Measurements from ENCODE around the gene MEX3A. TPM values are rescaled to one million over a fixed set of nuclear protein-coding genes. Genes with fewer than 3 reads are reported as not detected.

Gene MEX3A
- total RNA-seq, 2 experiments from 2014 or later, result 0.65 to 0.67 TPM

DNA sequence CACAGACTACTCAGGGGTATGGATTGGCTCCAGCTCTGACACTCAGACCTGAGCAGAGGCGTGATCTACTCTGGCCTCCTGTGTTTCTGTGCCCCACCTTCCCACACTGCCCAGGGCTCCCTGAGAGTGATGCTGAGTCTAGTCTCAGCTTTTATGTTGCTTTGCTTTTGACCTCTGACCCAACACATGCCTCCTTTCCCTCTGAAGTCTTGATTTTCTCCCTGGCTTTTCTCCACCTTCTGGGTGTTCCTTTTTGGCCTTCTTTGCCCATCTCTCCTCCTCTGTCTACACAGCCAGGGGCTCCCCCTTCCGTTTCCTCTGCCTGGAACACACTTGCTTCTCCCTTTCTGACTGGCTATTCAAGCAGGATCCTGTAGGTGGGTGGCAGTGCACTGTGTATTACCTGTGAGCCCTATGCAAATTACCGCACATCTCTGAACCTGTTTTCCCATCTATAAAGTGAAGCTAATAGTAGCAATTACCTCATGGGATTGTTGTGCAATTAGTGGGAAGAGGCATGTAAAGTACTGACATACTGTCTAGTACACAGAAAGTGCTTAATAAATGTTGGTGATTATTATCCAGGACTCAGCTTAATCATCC is 13.7 kb upstream of the MEX3A start:
- ChIA-PET CTCF (interaction anchor here (1.1 to 12.8 kb wide), 14 partner anchors 10 to 260 kb away, joined by 3 to 361 read pairs (median 8); partner anchors contain the start of genes LMNA, PMF1 and SLC25A44), POLR2A (interaction anchor here (0.7 to 2.8 kb wide), 3 partner anchors 10 to 33 kb away, joined by 3 to 41 read pairs (median 32); no protein-coding TSS in a partner anchor)

DNA sequence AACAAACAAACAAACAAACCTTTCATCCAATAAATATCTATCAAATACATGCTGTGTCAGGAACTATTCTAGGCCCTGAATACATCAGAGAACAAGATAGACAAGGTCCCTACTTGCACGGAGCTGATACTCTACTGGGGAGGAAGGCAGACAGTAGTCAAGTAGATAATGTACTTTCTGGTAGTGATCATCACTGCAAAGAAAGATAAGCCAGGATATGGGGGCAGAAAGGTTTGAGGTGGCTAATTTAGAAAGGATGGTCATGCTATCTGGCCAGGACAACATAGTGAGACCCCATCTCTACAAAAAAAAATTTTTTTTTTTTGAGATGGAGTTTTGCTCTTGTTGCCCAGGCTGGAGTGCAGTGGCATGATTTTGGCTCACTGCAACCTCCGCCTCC is 9.3 kb upstream of the MEX3A start:
- POLR2A ChIA-PET, result interaction anchor here (0.7 kb wide), 1 partner anchor 126 kb away, joined by 3 read pairs; no protein-coding TSS in a partner anchor
- CTCF ChIA-PET, result interaction anchor here (1.0 to 12.8 kb wide), 10 partner anchors 9 to 134 kb away, joined by 3 to 361 read pairs (median 4); partner anchors contain the start of genes MEX3A and SEMA4A

DNA sequence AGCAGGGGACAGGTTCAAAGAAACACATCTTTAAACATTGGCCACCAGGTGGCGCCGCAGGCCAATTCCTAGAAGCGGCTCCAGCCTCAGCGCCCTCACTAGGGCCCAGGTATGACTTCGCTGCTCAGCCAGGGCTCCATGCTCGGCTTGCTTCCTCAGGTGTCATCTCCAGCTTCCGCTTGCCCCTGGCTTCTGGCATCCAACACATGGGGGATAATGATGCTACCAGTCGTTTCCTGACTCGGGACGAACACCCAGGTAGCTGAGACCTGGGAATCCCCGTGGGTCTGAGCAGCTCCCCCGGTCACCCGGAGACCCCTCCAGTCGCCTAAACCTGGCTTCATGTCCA is 8.5 kb upstream of the MEX3A start:
- POLR2A ChIA-PET, result no interaction called here

DNA sequence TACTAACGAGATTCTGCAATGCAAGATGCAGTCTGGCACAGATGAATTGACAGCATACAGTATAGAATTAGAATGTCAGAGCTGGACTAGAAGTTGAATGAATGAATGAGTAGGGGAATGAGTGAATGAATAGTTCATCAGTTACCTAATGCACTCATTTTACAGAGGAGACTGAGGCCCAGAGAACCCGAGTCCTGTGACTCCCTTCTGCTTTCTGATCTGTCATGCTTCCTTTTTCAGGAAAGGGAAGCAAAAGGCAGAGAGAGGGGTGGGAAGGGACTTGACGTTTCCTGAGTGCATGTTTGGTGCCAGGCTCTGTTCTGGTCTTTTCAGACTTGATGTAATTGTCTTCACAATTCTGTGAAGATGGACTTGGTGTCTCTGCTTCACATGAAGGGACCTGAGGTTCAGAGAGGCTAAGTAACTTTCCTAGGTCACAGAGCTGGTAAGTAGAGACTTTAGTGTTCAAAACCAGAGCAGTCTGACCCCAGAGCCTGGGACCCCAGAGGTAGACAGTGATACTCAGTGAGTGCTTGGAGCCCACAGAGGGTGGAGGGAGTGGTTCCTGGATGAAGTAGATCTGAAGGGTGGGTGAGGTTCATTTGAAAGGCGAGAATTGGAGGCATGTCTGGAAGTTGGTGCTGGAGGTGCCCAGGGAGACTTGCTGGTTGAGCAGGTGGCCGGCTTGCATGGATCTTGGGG is 8.0 kb upstream of the MEX3A start:
- ChIA-PET CTCF (interaction anchor here (0.7 to 12.8 kb wide), 13 partner anchors 8 to 151 kb away, joined by 3 to 361 read pairs (median 3); partner anchors contain the start of gene MEX3A), POLR2A (no interaction called here)

More for the DNA sequence above, 8.5 kb upstream of the MEX3A start:
- CTCF ChIA-PET, result interaction anchor here (0.8 to 12.8 kb wide), 14 partner anchors 8 to 152 kb away, joined by 3 to 361 read pairs (median 4); partner anchors contain the start of genes MEX3A and SEMA4A

DNA sequence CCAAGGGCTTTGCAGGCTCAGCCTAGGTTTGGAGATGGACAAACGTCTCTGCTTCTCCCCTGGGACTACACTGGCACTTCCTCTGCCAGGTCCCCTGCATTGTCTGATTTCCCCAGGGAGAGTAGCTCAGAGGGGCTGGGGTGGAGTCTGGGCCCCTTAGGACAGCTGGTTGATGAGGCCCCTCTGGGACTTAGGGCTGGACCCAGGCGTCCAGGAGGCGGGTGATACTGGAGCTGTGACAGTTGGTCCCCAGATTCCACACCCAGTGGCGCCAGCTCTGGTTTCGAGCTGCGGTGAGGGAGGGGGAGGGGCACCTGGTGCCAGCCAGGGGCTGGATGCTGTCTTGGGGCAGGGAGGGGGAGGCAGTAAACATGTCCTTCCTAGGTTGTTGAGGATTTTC is 7.4 kb upstream of the MEX3A start:
- ChIA-PET POLR2A (no interaction called here), CTCF (interaction anchor here (0.7 to 12.8 kb wide), 9 partner anchors 7 to 151 kb away, joined by 3 to 361 read pairs (median 3); partner anchors contain the start of gene MEX3A)

DNA sequence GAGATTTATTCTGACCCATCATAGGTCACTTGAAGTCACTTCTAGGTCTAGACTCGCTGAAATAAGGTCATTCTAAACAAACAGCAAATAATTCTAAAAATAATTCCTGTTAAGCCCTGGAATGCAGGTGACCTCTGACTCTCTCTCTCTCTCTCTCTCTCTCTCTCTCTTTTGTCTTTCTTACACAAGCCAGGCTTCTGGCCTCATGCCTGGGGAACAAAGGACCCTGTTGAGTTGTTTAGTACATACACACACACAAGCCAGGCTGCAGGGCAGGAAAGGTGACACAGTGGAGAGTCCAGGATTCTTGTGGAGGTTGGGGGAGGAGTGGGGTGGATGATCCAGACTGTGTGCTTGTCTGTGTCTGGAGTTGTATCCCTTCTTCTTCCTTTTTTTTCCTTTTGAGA is 4.0 kb upstream of the MEX3A start:
- CTCF ChIA-PET, result interaction anchor here (1.6 to 5.0 kb wide), 2 partner anchors 11 to 43 kb away, joined by 3 to 19 read pairs; no protein-coding TSS in a partner anchor

DNA sequence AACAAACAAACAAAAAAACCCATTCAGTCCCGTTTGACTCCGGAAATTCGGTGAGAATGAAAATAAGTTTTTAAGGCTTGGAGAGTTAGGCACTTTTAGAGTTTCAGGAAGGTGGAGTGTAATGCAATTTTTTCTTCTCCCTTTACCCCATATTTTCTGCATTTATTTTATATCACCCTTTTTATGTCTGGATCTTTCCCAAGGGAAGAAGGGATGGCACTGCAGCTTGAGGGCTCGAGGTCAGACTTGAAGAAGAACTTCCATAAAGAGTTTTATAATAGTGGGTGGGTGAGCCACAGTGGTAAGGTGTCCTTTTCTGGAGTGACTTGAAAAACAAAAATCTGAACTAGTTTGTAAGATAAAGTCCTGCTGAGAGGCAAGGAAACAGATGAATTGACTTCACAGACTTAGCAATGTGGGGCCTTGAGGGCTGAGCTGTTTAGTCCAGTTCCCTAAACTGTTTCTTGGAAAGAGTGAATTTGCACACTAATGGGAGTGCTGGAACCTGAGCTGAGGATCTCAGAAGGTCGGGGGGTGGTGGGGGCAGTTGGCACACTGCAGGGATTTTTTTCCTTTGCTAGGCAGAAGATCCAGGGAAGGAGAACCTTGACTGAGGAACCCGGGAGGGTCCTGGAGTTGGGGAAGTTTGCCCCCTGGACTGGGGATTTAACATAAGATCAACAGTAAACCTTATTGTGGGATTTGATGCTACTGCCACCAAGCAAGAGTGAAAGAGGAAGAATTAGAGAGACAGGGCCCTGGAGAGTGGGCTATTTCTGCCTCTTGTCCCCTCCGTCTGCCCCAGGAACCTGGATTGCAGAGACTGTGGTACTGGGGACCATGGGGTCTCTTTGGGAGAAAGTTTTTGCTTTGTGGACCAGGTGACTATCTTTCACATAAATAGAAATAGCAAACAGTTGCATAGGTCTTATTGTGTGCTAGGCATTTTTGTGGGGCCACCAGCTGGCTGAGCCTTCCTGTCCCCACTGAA is 1.8 kb upstream of the MEX3A start:
- CTCF ChIA-PET, result interaction anchor here (1.5 to 5.0 kb wide), 2 partner anchors 45 to 141 kb away, joined by 3 to 19 read pairs; no protein-coding TSS in a partner anchor
- POLR2A ChIA-PET, result no interaction called here

More for the DNA sequence above, 4.0 kb upstream of the MEX3A start:
- POLR2A ChIA-PET, result no interaction called here

DNA sequence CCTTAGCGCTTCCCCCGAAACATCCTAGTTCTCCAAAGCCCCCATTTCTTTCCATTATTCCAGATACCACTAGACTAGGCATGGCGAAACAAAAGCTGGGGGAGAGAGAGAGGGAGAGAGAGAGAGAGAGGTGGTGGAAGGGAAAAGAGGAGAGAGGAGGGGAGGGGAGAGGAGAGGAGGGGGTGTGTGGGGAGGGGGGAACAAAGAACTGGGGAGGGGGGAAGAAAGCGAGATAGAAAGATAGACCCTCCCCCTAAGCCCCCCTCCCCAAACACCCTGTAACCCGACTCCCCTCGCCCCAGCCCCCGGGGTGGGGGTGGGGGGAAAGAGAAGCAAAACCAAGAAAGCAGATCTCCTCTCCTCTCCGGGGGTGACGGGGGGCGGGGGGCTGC is 352 bp downstream of the MEX3A start:
- ChIA-PET POLR2A (interaction anchor here (0.7 kb wide), 1 partner anchor 15 kb away, joined by 3 read pairs; no protein-coding TSS in a partner anchor), CTCF (interaction anchor here (0.5 to 5.0 kb wide), 4 partner anchors 9 to 60 kb away, joined by 3 to 19 read pairs (median 4); no protein-coding TSS in a partner anchor)

DNA sequence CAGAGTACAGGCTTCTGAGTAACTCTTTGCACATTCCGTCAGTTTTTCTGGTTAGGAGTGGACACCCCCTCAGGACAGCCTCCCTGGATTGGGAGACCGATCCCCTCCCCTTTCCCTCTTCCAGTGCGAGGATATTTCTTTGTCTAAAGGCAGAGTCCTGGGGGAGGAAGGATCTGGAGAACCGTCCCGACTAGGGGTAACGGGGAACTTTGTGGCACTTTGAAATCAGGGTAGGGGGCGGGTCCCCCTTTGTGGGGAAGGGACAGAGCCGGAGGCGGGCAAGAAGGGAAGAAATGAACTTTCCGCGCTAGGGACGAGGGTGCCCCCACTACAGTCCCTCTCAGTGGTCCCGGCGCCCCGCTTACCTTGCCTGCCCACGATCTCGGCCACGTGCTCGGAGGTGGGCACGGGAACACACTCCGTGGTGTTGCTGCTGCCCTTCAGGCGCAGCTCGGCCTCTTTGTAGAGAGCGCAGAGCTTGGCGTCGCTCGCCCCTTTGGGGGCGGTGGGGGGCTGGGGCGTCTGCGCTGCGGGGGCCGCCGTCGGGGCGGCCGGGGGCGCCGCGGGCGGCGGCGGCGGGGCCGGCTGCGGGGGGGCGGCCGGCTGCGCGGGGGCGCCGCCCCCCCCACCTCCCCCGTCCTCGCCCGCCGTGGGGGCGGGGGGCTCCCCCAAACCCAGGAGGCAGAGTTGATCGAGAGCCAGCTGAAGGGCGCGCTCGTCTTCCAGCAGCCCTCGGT is 917 bp downstream of the MEX3A start:
- ChIA-PET CTCF (interaction anchor here (0.7 kb wide), 1 partner anchor 15 kb away, joined by 3 read pairs; no protein-coding TSS in a partner anchor), POLR2A (no interaction called here)

DNA sequence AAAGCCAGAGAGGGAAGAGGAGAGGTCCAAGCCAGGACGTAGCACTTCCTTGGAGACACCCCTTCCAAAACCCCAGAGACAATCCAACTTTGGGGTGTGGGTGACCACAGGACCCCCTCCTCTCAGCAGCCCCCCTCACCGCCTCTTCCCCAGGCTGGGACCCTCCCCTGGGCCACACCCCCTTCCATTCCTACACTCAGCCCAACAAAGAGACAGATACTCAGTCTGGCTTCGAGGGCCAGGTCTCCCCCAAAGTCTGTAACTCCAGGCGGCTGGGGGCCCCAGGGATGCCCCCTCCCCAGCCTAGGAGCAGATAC is 1.4 kb downstream of the MEX3A start:
- CTCF ChIA-PET, result no interaction called here
- POLR2A ChIA-PET, result no interaction called here

DNA sequence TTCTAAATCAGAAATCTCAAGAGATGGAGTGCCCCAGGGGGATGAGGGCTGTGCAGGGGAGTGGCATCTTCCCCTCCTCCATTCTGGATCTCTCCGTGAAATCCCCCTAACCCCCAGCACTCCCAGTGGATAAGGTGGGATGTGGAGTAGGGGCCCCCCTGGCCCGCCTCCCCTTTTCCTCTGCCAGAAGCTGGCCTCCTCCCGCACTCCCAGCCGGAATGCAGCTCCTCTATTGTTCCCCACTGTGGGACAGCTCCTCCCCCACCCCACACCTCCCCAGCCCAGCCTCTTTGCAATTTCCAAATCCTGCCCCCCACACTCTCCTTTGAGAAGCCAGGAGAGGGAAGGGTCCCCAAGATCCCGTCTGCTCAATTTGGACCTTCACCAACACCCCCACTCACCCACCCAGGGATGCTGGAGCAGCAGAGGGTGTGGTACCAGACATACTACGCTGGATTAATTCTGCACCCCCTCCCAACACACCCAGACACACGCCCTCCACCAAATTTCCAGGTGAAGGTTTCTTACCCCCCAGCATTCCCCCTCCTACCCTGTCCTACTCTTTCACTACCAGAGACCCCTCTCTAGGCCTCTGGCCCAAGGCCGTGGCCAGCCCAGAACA is 1.9 kb downstream of the MEX3A start:
- CTCF ChIA-PET, result no interaction called here
- POLR2A ChIA-PET, result no interaction called here

DNA sequence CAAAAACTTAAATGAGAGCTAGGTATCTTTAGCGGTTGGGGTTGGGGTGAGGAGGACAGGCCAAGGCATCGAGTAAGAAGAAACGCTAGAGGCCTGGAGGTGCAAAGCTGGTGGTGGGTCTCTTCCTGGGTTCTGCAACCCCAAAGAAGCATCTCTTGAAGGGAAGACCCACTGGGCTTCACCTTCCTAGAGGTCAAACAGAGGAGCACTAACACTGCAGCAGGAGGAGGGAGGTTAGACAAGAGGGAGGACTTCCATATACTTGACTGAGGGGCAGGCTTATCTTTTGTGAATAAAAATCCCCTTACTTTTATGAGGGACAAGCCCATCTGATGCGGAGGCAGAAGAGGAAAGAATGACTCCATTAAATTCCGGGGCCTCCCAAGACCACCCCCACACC is 2.5 kb downstream of the MEX3A start:
- CTCF ChIA-PET, result no interaction called here
- POLR2A ChIA-PET, result no interaction called here

DNA sequence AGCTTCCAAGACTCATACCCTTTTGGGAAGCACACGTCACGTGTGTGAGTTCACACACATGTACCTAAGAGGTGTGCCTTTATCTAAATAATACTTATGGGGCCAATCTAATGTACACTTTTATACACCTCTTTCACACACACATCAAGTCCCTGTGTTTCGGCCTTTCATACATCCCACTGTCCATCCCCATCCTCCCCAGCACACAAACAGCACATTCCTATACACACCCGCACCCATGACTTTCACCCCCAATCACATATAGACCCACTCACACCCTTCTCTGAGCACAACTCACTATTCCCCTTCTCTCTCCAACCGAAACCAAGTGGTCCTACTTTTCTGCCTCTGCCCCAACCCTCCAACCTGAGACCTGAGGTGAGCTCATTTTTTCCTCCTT is 3.5 kb downstream of the MEX3A start:
- CTCF ChIA-PET, result interaction anchor here (0.8 kb wide), 1 partner anchor 12 kb away, joined by 4 read pairs; no protein-coding TSS in a partner anchor
- POLR2A ChIA-PET, result no interaction called here

DNA sequence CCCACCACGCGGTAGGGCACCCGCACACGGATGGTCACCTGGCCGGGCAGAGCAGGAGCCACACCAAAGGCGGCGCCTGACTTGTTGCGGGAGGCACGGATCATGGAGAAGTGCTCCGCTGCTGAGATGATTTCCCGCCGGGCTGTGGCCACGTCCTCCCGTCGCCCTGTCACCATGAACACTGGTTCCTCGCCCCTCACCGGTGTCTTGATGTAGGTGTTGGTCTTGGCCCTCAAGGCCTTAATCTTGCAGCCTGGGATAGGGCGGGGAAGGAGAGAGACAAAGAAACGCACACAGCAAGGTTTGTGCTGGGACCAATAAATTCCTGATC is 4.9 kb downstream of the MEX3A start:
- CTCF ChIA-PET, result no interaction called here
- POLR2A ChIA-PET, result no interaction called here

DNA sequence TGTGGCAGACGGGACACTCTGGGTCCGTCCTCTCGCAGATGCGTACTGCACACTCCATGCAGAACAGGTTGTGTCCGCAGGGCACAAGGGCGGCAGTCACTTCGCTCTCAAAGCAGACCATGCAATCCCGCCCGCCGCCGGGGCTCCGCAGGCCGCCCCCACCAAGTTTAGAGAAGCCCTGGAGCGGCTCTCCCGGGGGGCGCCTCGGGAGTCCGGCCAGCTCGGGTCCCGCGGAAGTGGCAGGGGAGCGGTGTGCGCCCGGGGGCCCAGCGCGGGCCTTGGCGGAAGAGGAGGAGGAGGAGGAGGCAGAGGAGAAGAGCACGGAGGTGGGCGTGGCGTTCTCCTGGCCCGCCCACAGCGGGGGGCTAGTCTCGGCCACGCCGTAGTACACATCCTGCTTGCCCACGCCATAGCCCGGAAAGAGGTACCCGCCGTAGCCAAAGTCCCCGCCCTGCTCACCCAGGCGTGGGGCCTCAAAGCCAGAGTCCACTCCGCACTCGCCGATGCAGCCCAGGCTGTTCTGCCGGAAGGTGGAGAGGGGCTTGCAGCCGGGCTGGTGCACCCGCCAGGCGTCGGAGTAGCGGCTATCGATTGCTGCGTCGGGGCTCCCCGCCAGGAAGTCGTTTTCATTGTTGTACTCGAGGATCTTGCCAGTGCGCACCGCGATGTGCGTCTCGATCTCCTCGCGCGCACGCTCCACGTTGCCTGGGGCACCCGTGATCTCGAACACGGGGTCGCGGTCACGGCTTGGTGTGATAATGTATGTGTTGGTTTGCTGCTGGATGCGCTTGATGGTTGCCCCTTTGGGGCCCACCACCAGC is 5.4 kb downstream of the MEX3A start:
- ChIA-PET CTCF (interaction anchor here (2.0 kb wide), 1 partner anchor 11 kb away, joined by 5 read pairs; no protein-coding TSS in a partner anchor), POLR2A (no interaction called here)

DNA sequence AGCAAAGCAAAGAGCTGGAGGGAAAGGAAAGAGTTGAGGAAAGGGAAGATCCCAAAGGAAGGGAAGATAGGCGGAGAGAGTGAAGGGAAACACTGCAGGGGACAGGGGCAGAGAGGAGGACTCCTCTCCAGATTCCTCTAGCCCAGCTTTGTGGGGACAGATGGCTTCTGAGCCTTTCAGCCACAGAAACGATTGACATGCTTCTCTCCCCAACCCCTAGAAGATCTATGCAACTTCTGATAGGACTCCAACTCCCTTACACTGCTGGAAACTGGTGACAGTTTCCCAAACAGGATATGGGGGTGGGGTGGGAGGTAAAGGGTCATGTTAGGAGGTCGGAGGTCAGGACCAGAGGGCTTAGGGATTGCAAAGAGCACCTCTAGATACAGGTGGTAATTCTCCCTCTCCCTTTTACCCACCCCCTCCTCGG is 6.5 kb downstream of the MEX3A start:
- POLR2A ChIA-PET, result no interaction called here
- CTCF ChIA-PET, result interaction anchor here (2.0 kb wide), 1 partner anchor 10 kb away, joined by 5 read pairs; no protein-coding TSS in a partner anchor

DNA sequence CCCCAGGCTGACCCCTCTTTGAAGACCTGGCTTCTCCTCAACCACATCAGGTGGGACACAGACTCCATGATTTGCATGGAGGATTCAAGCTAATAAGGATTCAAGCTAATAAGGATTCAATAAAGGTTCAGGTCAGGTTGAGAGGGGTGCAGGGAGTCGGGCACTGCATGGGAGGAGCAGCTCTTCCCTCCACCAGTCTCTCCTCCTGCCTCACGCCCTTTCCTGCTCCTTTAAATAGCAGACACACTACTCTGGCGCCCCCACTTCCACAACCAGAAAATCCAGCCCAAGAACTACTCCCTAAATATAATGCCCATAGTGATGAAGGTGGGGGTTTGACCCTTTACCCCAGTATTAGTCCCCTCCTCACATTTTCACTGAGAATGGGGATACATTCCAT is 7.1 kb downstream of the MEX3A start:
- ChIA-PET CTCF (interaction anchor here (1.3 to 2.0 kb wide), 2 partner anchors 9 to 12 kb away, joined by 3 to 5 read pairs; no protein-coding TSS in a partner anchor), POLR2A (no interaction called here)
